GM15510 (cell line): ENCODE measurements around the gene ING4.

Experiments used
- POLR2A ChIP-seq: IDR thresholded peaks from 3 replicates; pipeline ENCODE4 v1.6.1; 2011; ENCODE audit warnings: borderline replicate concordance; ENCODE audit not compliant: insufficient read length; ENCODE audit errors: extremely low read depth

Gene ING4

GRCh38 chr12:6650832-6651231, 12.1 kb downstream of the ING4 start:
- no peak for TF ChIP-seq POLR2A

GRCh38 chr12:6647083-6647604, 15.8 kb downstream of the ING4 start, which contains the start of gene ACRBP:
Gene ACRBP, minus strand, starts transcription at chr12:6647432. Its CDS starts 66 bp downstream, at chr12:6647366.
- TF ChIP-seq POLR2A: peak; percentile 59

GRCh38 chr12:6646276-6647082, 16.4 kb downstream of the ING4 start:
- TF ChIP-seq POLR2A: no peak

- no peak for TF ChIP-seq POLR2A
These were observed 18.0 kb downstream of the ING4 start for GRCh38 chr12:6644903-6645302.

- TF ChIP-seq POLR2A: no peak
These were observed 18.7 kb downstream of the ING4 start for GRCh38 chr12:6644257-6644596.

- no peak for TF ChIP-seq POLR2A
These were observed 19.2 kb downstream of the ING4 start for GRCh38 chr12:6643569-6644256.

- no peak for TF ChIP-seq POLR2A
These were observed 21.8 kb downstream of the ING4 start for GRCh38 chr12:6641131-6641530.

GRCh38 chr12:6640497-6640896, 22.4 kb downstream of the ING4 start:
- no peak for TF ChIP-seq POLR2A

- no peak for TF ChIP-seq POLR2A
These were observed 23.6 kb downstream of the ING4 start for GRCh38 chr12:6639151-6639801.

GRCh38 chr12:6638305-6638704, 24.6 kb downstream of the ING4 start:
- no peak for TF ChIP-seq POLR2A

- peak; percentile 52 for TF ChIP-seq POLR2A
These were observed 26.9 kb downstream of the ING4 start, which contains the start of gene LPAR5 for GRCh38 chr12:6635856-6636531. Gene LPAR5, minus strand, starts transcription at chr12:6635959. Its CDS starts 14,711 bp downstream, at chr12:6621248.

GRCh38 chr12:6635375-6635855, 27.5 kb downstream of the ING4 start:
- no peak for TF ChIP-seq POLR2A

GRCh38 chr12:6632026-6632983, 30.6 kb downstream of the ING4 start:
- TF ChIP-seq POLR2A: peak; percentile 57
